Loucy (cell line): ENCODE measurements around the gene CERS6.

ENCODE experiments used
- H2AFZ ChIP-seq: fragments of 200-600 bp; sonication (generic); 2 replicates; pipeline ENCODE4 v1.6.0; 2016; ENCODE audit warnings: antibody characterized with exemption, mild to moderate bottlenecking, low read length, moderate library complexity
- H3F3A ChIP-seq: fragments of 200-600 bp; 2 replicates; pipeline ENCODE4 v1.6.0; 2016; ENCODE audit warnings: antibody characterized with exemption, low read depth, mild to moderate bottlenecking
- H3K27me3 ChIP-seq: fragments of 200-600 bp; sonication (generic); 2 replicates; pipeline ENCODE4 v1.6.1; 2014; ENCODE audit warnings: low read length, mild to moderate bottlenecking; ENCODE audit not compliant: insufficient read depth, poor library complexity, severe bottlenecking
- H3K36me3 ChIP-seq: fragments of 200-600 bp; sonication (generic); 2 replicates; pipeline ENCODE4 v1.6.1; 2016; ENCODE audit warnings: low read length; ENCODE audit not compliant: insufficient read depth
- H3K4me1 ChIP-seq: fragments of 200-600 bp; sonication (generic); 2 replicates; pipeline ENCODE4 v1.5.1; 2014; ENCODE audit warnings: low read length, mild to moderate bottlenecking; ENCODE audit not compliant: insufficient read depth, poor library complexity, severe bottlenecking
- H3K4me2 ChIP-seq: fragments of 200-600 bp; sonication (generic); 2 replicates; pipeline ENCODE4 v1.6.0; 2014; ENCODE audit warnings: antibody characterized with exemption, low read length, low read depth, mild to moderate bottlenecking; ENCODE audit not compliant: poor library complexity, severe bottlenecking
- H3K4me3 ChIP-seq: fragments of 200-600 bp; sonication (generic); 2 replicates; pipeline ENCODE4 v1.5.1; 2014; ENCODE audit warnings: low read length, mild to moderate bottlenecking, mixed read lengths; ENCODE audit not compliant: poor library complexity, severe bottlenecking
- H3K79me2 ChIP-seq: fragments of 200-600 bp; sonication (generic); 2 replicates; pipeline ENCODE4 v1.6.1; 2014; ENCODE audit warnings: low read length; ENCODE audit not compliant: insufficient read depth
- H3K9ac ChIP-seq: fragments of 200-600 bp; sonication (generic); 2 replicates; pipeline ENCODE4 v1.6.0; 2014; ENCODE audit warnings: mild to moderate bottlenecking, low read depth, low read length, moderate library complexity; ENCODE audit not compliant: poor library complexity, severe bottlenecking
- H3K9me2 ChIP-seq: fragments of 200-600 bp; sonication (generic); replicated peaks from 2 replicates; pipeline ENCODE4 v1.6.1; 2016; ENCODE audit warnings: low read depth, low read length, mixed read lengths
- H3K9me3 ChIP-seq: fragments of 200-600 bp; sonication (generic); 2 replicates; pipeline ENCODE4 v1.6.1; 2014; ENCODE audit warnings: mild to moderate bottlenecking, antibody characterized with exemption, low read length, low read depth; ENCODE audit not compliant: insufficient read depth
- H4K20me1 ChIP-seq: fragments of 200-600 bp; sonication (generic); 2 replicates; pipeline ENCODE4 v1.6.0; 2014; ENCODE audit warnings: antibody characterized with exemption, low read length, mild to moderate bottlenecking; ENCODE audit not compliant: insufficient read depth, poor library complexity, severe bottlenecking
- EZH2phosphoT487 ChIP-seq: fragments of 200-600 bp; IDR thresholded peaks from 2 replicates; pipeline ENCODE4 v1.6.1; 2018; ENCODE audit warnings: antibody characterized with exemption, mild to moderate bottlenecking, moderate library complexity, borderline replicate concordance
- TF ChIP-seq, protein P1 (sequence below): fragments of 200-600 bp; sonication (generic); conservative IDR thresholded peaks from 2 replicates; pipeline ENCODE4 v1.5.1; 2014; ENCODE audit warnings: mild to moderate bottlenecking, antibody characterized with exemption, low read length

Gene CERS6

DNA sequence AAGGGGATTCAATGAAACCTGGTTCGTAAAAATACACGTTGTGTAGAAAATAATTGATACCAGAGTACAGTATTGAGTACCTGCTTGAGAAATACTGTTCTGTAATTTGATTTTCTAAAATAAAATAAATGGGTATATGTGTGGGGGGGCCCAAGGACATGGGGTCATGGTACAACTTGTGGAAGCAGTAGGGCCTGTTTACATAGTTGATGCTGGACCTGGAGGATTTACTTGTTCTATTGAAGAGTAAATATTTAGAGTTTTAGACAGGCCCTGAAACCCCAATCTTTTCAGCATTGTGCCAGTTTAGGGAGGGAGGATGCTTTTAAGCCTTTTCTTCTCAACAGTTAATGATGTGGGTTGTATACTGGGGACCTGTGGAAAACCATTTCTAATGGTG, 11.7 kb downstream of the CERS6 start:
- H2AFZ ChIP-seq = no peak overlapping the region
- H3K9me3 ChIP-seq = no peaks in the 10 kb centered on the region
- no peaks in the 10 kb centered on the region for H3K27me3 ChIP-seq
- peaks cover 9% of the 10 kb centered on the region for H4K20me1 ChIP-seq
- H3K4me1 ChIP-seq = peaks cover 66% of the 10 kb centered on the region
- H3K9ac ChIP-seq = no peak overlapping the region
- no peak overlapping the region for H3K4me3 ChIP-seq
- no peaks in the 10 kb centered on the region for H3K9me2 ChIP-seq
- no peaks in the 10 kb centered on the region for H3K36me3 ChIP-seq
- H3K4me2 ChIP-seq = peak overlapping the region; percentile 53
- no peaks in the 10 kb centered on the region for H3F3A ChIP-seq
- TF ChIP-seq, protein P1, sequence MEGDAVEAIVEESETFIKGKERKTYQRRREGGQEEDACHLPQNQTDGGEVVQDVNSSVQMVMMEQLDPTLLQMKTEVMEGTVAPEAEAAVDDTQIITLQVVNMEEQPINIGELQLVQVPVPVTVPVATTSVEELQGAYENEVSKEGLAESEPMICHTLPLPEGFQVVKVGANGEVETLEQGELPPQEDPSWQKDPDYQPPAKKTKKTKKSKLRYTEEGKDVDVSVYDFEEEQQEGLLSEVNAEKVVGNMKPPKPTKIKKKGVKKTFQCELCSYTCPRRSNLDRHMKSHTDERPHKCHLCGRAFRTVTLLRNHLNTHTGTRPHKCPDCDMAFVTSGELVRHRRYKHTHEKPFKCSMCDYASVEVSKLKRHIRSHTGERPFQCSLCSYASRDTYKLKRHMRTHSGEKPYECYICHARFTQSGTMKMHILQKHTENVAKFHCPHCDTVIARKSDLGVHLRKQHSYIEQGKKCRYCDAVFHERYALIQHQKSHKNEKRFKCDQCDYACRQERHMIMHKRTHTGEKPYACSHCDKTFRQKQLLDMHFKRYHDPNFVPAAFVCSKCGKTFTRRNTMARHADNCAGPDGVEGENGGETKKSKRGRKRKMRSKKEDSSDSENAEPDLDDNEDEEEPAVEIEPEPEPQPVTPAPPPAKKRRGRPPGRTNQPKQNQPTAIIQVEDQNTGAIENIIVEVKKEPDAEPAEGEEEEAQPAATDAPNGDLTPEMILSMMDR = no peak
- no peak for TF ChIP-seq EZH2phosphoT487
- peaks cover 97% of the 10 kb centered on the region for H3K79me2 ChIP-seq

DNA sequence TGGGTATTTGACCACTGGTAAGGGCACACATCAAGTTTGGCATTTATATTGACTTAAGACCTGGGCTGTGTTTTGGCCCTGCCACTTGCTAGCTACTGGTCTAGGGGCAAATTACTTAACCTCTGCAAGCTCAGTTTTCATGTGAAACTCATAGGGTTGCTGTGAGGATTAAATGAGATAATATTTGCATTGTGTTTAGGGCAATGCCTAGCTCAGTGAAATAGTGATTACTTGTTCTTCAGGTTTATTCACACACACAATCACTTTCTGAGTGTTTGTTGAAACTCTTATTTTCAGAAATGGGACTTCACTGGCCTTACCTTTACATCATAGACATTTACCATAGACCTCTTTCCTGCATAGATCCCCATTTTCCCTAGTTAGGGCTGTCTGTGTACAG, 12.3 kb downstream of the CERS6 start:
- H3K36me3 ChIP-seq = no peaks in the 10 kb centered on the region
- no peak overlapping the region for H3K9ac ChIP-seq
- H4K20me1 ChIP-seq = peaks cover 8% of the 10 kb centered on the region
- H2AFZ ChIP-seq = no peak overlapping the region
- H3K27me3 ChIP-seq = no peaks in the 10 kb centered on the region
- no peaks in the 10 kb centered on the region for H3K9me3 ChIP-seq
- H3K9me2 ChIP-seq = no peaks in the 10 kb centered on the region
- TF ChIP-seq, protein P1 = no peak
- no peak for TF ChIP-seq EZH2phosphoT487
- peaks cover 97% of the 10 kb centered on the region for H3K79me2 ChIP-seq
- peaks cover 66% of the 10 kb centered on the region for H3K4me1 ChIP-seq
- H3F3A ChIP-seq = no peaks in the 10 kb centered on the region
- no peak overlapping the region for H3K4me3 ChIP-seq
- H3K4me2 ChIP-seq = peak overlapping the region; percentile 53

DNA sequence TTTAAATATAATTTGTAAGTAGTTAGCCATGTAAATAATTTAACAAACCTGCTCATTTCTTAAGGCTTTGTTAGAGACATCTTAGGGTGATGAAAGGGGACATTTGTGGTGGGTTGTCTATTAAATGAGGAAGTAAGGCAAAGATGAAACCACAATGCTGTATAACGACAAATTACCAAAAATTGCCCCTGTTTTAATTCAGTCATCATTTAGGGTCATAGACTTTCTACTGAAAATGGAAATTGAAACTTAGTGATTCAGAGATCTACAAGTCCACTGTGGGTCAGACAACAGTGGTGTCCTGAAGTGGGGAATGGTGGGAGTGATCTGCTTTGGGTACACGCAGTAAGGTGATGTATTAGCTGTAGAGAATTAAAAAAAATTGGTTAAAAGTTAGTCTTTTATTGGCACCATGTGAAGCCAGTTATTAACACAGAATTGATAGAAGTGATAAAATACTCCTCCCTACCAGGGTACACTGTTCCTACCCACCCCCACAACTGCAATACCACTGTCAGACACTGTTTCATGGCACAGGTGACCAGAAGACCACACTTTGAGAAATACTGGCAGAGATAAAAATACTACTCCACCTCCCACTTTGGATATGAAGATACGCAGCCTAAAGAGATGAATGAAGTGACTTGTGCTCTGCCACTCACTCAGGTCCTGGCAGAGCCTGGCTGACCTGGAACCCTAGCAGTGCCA, 13.4 kb downstream of the CERS6 start:
- Histone ChIP-seq H3K4me2 (peak overlapping the region; percentile 51), H3K79me2 (peaks cover 97% of the 10 kb centered on the region), H3K36me3 (no peaks in the 10 kb centered on the region), H2AFZ (no peak overlapping the region), H3K27me3 (no peaks in the 10 kb centered on the region), H3K4me1 (peaks cover 66% of the 10 kb centered on the region), H3F3A (no peaks in the 10 kb centered on the region), H3K9me2 (no peaks in the 10 kb centered on the region), H3K4me3 (peak overlapping the region; percentile 19), H4K20me1 (peaks cover 8% of the 10 kb centered on the region), H3K9ac (no peak overlapping the region), H3K9me3 (no peaks in the 10 kb centered on the region)
- no peak for TF ChIP-seq EZH2phosphoT487
- TF ChIP-seq, protein P1 = no peak
